ENCODE data around the gene KCNQ1.

Gene KCNQ1

GRCh38 chr11:2846056-2846455 is 401.2 kb downstream of the KCNQ1 start:
- FAIRE-seq: no peak
- DNase-seq (ENCODE audit: low spot score): no peak

GRCh38 chr11:2846470-2846869 is 401.7 kb downstream of the KCNQ1 start:
- FAIRE-seq (no peak), DNase-seq (ENCODE audit: low spot score) (no peak)

GRCh38 chr11:2847561-2847960 is 402.8 kb downstream of the KCNQ1 start:
- DNase-seq (ENCODE audit: low spot score) (no peak), FAIRE-seq (no peak)

- DNase-seq (ENCODE audit: low spot score): no peak
- FAIRE-seq: no peak
These were observed 403.7 kb downstream of the KCNQ1 start for GRCh38 chr11:2848497-2848896.

- FAIRE-seq: no peak
- no peak for DNase-seq (ENCODE audit: low spot score)
These were observed 405.4 kb downstream of the KCNQ1 start for GRCh38 chr11:2849994-2850770.

- DNase-seq (ENCODE audit: low spot score): no peak
- no peak for FAIRE-seq
These were observed 408.6 kb downstream of the KCNQ1 start for GRCh38 chr11:2853401-2853800.

- DNase-seq (ENCODE audit: low spot score): no peak
- peak; percentile 94 for FAIRE-seq
These were observed 409.3 kb downstream of the KCNQ1 start for GRCh38 chr11:2853997-2854560.

- FAIRE-seq (no peak), DNase-seq (ENCODE audit: low spot score) (no peak)
These were observed 410.4 kb downstream of the KCNQ1 start for GRCh38 chr11:2855162-2855561.

GRCh38 chr11:2857276-2857675 is 412.5 kb downstream of the KCNQ1 start:
- DNase-seq (ENCODE audit: low spot score): no peak
- no peak for FAIRE-seq

- DNase-seq (ENCODE audit: low spot score): no peak
- FAIRE-seq: no peak
These were observed 413.1 kb downstream of the KCNQ1 start for GRCh38 chr11:2857918-2858317.

- FAIRE-seq (no peak), DNase-seq (ENCODE audit: low spot score) (no peak)
These were observed 414.3 kb downstream of the KCNQ1 start for GRCh38 chr11:2858995-2859698.

- DNase-seq (ENCODE audit: low spot score) (no peak), FAIRE-seq (no peak)
These were observed 414.9 kb downstream of the KCNQ1 start for GRCh38 chr11:2859699-2860037.

- no peak for DNase-seq (ENCODE audit: low spot score)
- no peak for FAIRE-seq
These were observed 415.8 kb downstream of the KCNQ1 start for GRCh38 chr11:2860636-2861035.

- FAIRE-seq: no peak
- DNase-seq (ENCODE audit: low spot score): no peak
These were observed 417.8 kb downstream of the KCNQ1 start for GRCh38 chr11:2862395-2863275.

- FAIRE-seq (no peak), DNase-seq (ENCODE audit: low spot score) (no peak)
These were observed 418.4 kb downstream of the KCNQ1 start for GRCh38 chr11:2863276-2863618.

- FAIRE-seq: no peak
- no peak for DNase-seq (ENCODE audit: low spot score)
These were observed 420.1 kb downstream of the KCNQ1 start for GRCh38 chr11:2864901-2865300.

GRCh38 chr11:2865922-2866577 is 421.2 kb downstream of the KCNQ1 start:
- FAIRE-seq: no peak
- DNase-seq (ENCODE audit: low spot score): no peak

- DNase-seq (ENCODE audit: low spot score): no peak
- FAIRE-seq: no peak
These were observed 422.3 kb downstream of the KCNQ1 start for GRCh38 chr11:2867142-2867541.

GRCh38 chr11:2867722-2868505 is 423.1 kb downstream of the KCNQ1 start:
- no peak for DNase-seq (ENCODE audit: low spot score)
- FAIRE-seq: no peak

GRCh38 chr11:2868506-2869133 is 423.8 kb downstream of the KCNQ1 start:
- DNase-seq (ENCODE audit: low spot score) (no peak), FAIRE-seq (no peak)
